H1 (cell line): ENCODE measurements around the gene MFRP. TPM values are rescaled to one million over a fixed set of nuclear protein-coding genes. Genes with fewer than 3 reads are reported as not detected.

Experiments used
- CTCF ChIA-PET: fragments of 300-600 bp; sonication (Branson Sonifier 250); formaldehyde crosslinking; loops from one replicate; lab custom pipeline; 2021; ENCODE audit not compliant: partially characterized antibody; lab: Charles Lee
- POLR2A ChIA-PET: fragments of 300-600 bp; sonication (Branson Sonifier 250); formaldehyde crosslinking; loops from one replicate; lab custom pipeline; 2021; ENCODE audit warnings: inconsistent platforms; ENCODE audit not compliant: partially characterized antibody; lab: Charles Lee
- DNase-seq, 2 experiments: peaks; one replicate each; pipeline versions ENCODE4 v3.0.0 to v3.0.0-alpha.2; 2010 to 2022; ENCODE audit warnings: low spot score in 2 of 2, low read depth in 1 of 2, mixed read lengths in 1 of 2
- FAIRE-seq: peaks from 2 replicates; lab custom pipeline; 2011; peaks lifted over from hg19 to GRCh38; lab: Jason Lieb, UNC
- H2AFZ ChIP-seq: 2 replicates; pipeline ENCODE4 v1.8.1; 2012; ENCODE audit warnings: low read length, inconsistent platforms
- H2AK5ac ChIP-seq: 2 replicates; pipeline ENCODE4 v1.6.1; 2013; ENCODE audit warnings: low read depth, low read length
- H2BK120ac ChIP-seq: replicated peaks from 2 replicates; pipeline ENCODE3; 2013; ENCODE audit warnings: low read depth, low read length, inconsistent platforms
- H2BK12ac ChIP-seq: 2 replicates; pipeline ENCODE4 v1.6.1; 2013; ENCODE audit warnings: low read depth, low read length
- H2BK15ac ChIP-seq: 2 replicates; pipeline ENCODE4 v1.6.1; 2013; ENCODE audit warnings: low read length
- H2BK20ac ChIP-seq: 2 replicates; pipeline ENCODE4 v1.6.1; 2013; ENCODE audit warnings: low read length
- H2BK5ac ChIP-seq: 2 replicates; pipeline ENCODE4 v1.6.1; 2013; ENCODE audit warnings: low read depth, low read length
- H3K14ac ChIP-seq: 2 replicates; pipeline ENCODE4 v1.6.1; 2013; ENCODE audit warnings: inconsistent platforms; ENCODE audit not compliant: insufficient read length
- H3K18ac ChIP-seq: 2 replicates; pipeline ENCODE4 v1.6.1; 2013; ENCODE audit warnings: low read length; ENCODE audit errors: extremely low read depth
- H3K23ac ChIP-seq: 2 replicates; pipeline ENCODE4 v1.6.1; 2013; ENCODE audit warnings: inconsistent platforms; ENCODE audit not compliant: insufficient read length
- H3K23me2 ChIP-seq: 2 replicates; pipeline ENCODE4 v1.6.1; 2013; ENCODE audit warnings: low read depth, low read length
- H3K27ac ChIP-seq: 2 replicates; pipeline ENCODE4 v1.6.1; 2011; ENCODE audit warnings: low read depth, low read length, inconsistent platforms
- H3K27me3 ChIP-seq, 4 experiments: replicated peaks in 1 of 4; 1 replicate in 1 of 4; 2 replicates in 3 of 4; pipeline versions ENCODE4 v1.6.1 to v1.8.1; 2011 to 2013; ENCODE audit warnings: low read length in 3 of 4, mild to moderate bottlenecking in 3 of 4, inconsistent platforms in 2 of 4, mixed read lengths in 2 of 4, moderate library complexity in 1 of 4; ENCODE audit not compliant: control insufficient read depth in 3 of 4, insufficient read depth in 3 of 4; ENCODE audit errors: extremely low read depth in 1 of 4
- H3K36me3 ChIP-seq, 4 experiments: 2 replicates each; pipeline versions ENCODE4 v1.6.1 to v1.8.1; 2011 to 2013; ENCODE audit warnings: mild to moderate bottlenecking in 4 of 4, low read length in 3 of 4, moderate library complexity in 2 of 4, control low read depth in 1 of 4, inconsistent platforms in 1 of 4; ENCODE audit not compliant: insufficient read depth in 4 of 4, control insufficient read depth in 2 of 4
- H3K4ac ChIP-seq: replicated peaks from 2 replicates; pipeline ENCODE3; 2013; ENCODE audit warnings: low read length, low read depth, mixed read lengths, inconsistent platforms; ENCODE audit not compliant: insufficient read length
- H3K4me1 ChIP-seq, 4 experiments: replicated peaks in 1 of 4; 1 replicate in 1 of 4; 2 replicates in 3 of 4; pipeline versions ENCODE4 v1.6.1 to v1.8.1; 2011 to 2013; ENCODE audit warnings: low read length in 3 of 4, inconsistent platforms in 2 of 4, mixed read lengths in 1 of 4; ENCODE audit not compliant: insufficient read depth in 4 of 4, control insufficient read depth in 3 of 4
- H3K4me2 ChIP-seq, 2 experiments: 2 replicates each; pipeline versions ENCODE4 v1.6.1 to v1.8.1; 2011 to 2013; ENCODE audit warnings: low read depth in 2 of 2, low read length in 2 of 2, control low read depth in 1 of 2, inconsistent platforms in 1 of 2, mild to moderate bottlenecking in 1 of 2; ENCODE audit not compliant: insufficient read depth in 1 of 2
- H3K4me3 ChIP-seq, 4 experiments: fragments of 200-600, 300-600 bp in 1 of 4; sonication (generic), shearing (Covaris generic), sonication (Bioruptor Twin) in 1 of 4; 2 replicates each; pipeline versions ENCODE4 v1.5.1 to v1.8.1; 2011 to 2016; ENCODE audit warnings: low read length in 4 of 4, low read depth in 3 of 4, control low read depth in 2 of 4, inconsistent platforms in 2 of 4, mild to moderate bottlenecking in 2 of 4, mixed read lengths in 1 of 4, moderate library complexity in 1 of 4; ENCODE audit not compliant: insufficient read depth in 2 of 4; ENCODE audit errors: extremely low read depth in 1 of 4
- H3K56ac ChIP-seq: replicated peaks from 2 replicates; pipeline ENCODE3; 2013; ENCODE audit warnings: low read depth, mild to moderate bottlenecking, mixed read lengths, low read length, inconsistent platforms; ENCODE audit not compliant: insufficient read length
- H3K79me1 ChIP-seq: 2 replicates; pipeline ENCODE4 v1.6.1; 2013; ENCODE audit warnings: low read depth, low read length, control low read depth
- H3K79me2 ChIP-seq, 2 experiments: 2 replicates each; pipeline versions ENCODE4 v1.6.1 to v1.8.1; 2012 to 2013; ENCODE audit warnings: low read length in 2 of 2, mild to moderate bottlenecking in 2 of 2, inconsistent platforms in 1 of 2; ENCODE audit not compliant: insufficient read depth in 2 of 2, control insufficient read depth in 1 of 2
- H3K9ac ChIP-seq, 4 experiments: replicated peaks in 1 of 4; 1 replicate in 1 of 4; 2 replicates in 3 of 4; pipeline versions ENCODE4 v1.6.1 to v1.8.1; 2011 to 2013; ENCODE audit warnings: low read depth in 3 of 4, low read length in 3 of 4, control low read depth in 2 of 4, mild to moderate bottlenecking in 2 of 4, moderate library complexity in 2 of 4, inconsistent platforms in 1 of 4; ENCODE audit errors: extremely low read depth in 1 of 4
- H3K9me3 ChIP-seq, 2 experiments: 2 replicates each; pipeline versions ENCODE4 v1.6.1 to v1.8.1; 2012 to 2013; ENCODE audit warnings: mild to moderate bottlenecking in 2 of 2, moderate library complexity in 2 of 2, control low read depth in 1 of 2, inconsistent platforms in 1 of 2, low read depth in 1 of 2, low read length in 1 of 2, mixed read lengths in 1 of 2; ENCODE audit not compliant: insufficient read depth in 2 of 2
- H4K20me1 ChIP-seq, 2 experiments: replicated peaks in 1 of 2; 2 replicates each; pipeline versions ENCODE3 to v1.8.1; 2011 to 2013; ENCODE audit warnings: inconsistent platforms in 2 of 2, low read length in 2 of 2, mild to moderate bottlenecking in 1 of 2; ENCODE audit not compliant: insufficient read depth in 2 of 2, control insufficient read depth in 1 of 2
- H4K5ac ChIP-seq: 2 replicates; pipeline ENCODE4 v1.6.1; 2013; ENCODE audit warnings: low read length, low read depth, mixed read lengths, inconsistent platforms; ENCODE audit not compliant: insufficient read length
- H4K8ac ChIP-seq: 2 replicates; pipeline ENCODE4 v1.8.0; 2013; ENCODE audit warnings: mild to moderate bottlenecking, moderate library complexity, low read length, inconsistent platforms; ENCODE audit not compliant: insufficient read depth; ENCODE audit errors: extremely low read depth
- H4K91ac ChIP-seq: replicated peaks from 2 replicates; pipeline ENCODE3; 2013; ENCODE audit warnings: low read length, mixed read lengths, inconsistent platforms; ENCODE audit not compliant: insufficient read length
- CEBPB ChIP-seq: IDR thresholded peaks from 2 replicates; pipeline ENCODE4 v1.6.1; 2012; ENCODE audit warnings: low read depth, low read length
- CREB1 ChIP-seq: IDR thresholded peaks from 2 replicates; pipeline ENCODE4 v1.6.1; 2012; ENCODE audit warnings: inconsistent platforms
- EP300 ChIP-seq, 2 experiments: IDR thresholded peaks; 1 replicate in 1 of 2; 2 replicates in 1 of 2; pipeline ENCODE4 v1.6.1; 2011 to 2012; ENCODE audit warnings: low read depth in 2 of 2, low read length in 2 of 2, mild to moderate bottlenecking in 2 of 2, borderline replicate concordance in 1 of 2, inconsistent platforms in 1 of 2, moderate library complexity in 1 of 2
- FOSL1 ChIP-seq: IDR thresholded peaks from 2 replicates; pipeline ENCODE4 v1.6.1; 2011; ENCODE audit warnings: mild to moderate bottlenecking, low read depth, low read length, moderate library complexity; ENCODE audit not compliant: insufficient read depth
- GTF2F1 ChIP-seq: IDR thresholded peaks from 2 replicates; pipeline ENCODE4 v1.6.1; 2012; ENCODE audit warnings: low read depth, low read length, improper control_type of control experiment, borderline replicate concordance
- PHF8 ChIP-seq: fragments of 200-600 bp; sonication (generic); conservative IDR thresholded peaks from 2 replicates; pipeline ENCODE4 v1.7.1; 2012; ENCODE audit warnings: low read depth, mild to moderate bottlenecking, inconsistent platforms, low read length, moderate library complexity
- POLR2A ChIP-seq, 2 experiments: IDR thresholded peaks; 1 replicate in 1 of 2; 2 replicates in 1 of 2; pipeline ENCODE4 v1.6.1; 2011; ENCODE audit warnings: low read depth in 2 of 2, low read length in 2 of 2, mild to moderate bottlenecking in 2 of 2; ENCODE audit errors: control extremely low read depth in 1 of 2
- RFX5 ChIP-seq: IDR thresholded peaks from 2 replicates; pipeline ENCODE4 v1.6.1; 2011; ENCODE audit warnings: low read depth, low read length, improper control_type of control experiment, borderline replicate concordance
- RXRA ChIP-seq: IDR thresholded peaks from 2 replicates; pipeline ENCODE4 v1.6.1; 2011; ENCODE audit warnings: low read depth, mild to moderate bottlenecking, low read length, moderate library complexity; ENCODE audit not compliant: insufficient read depth
- TAF1 ChIP-seq: IDR thresholded peaks from 2 replicates; pipeline ENCODE4 v1.6.1; 2011; ENCODE audit warnings: mild to moderate bottlenecking, low read depth, low read length
- TBP ChIP-seq: IDR thresholded peaks from 2 replicates; pipeline ENCODE4 v1.6.1; 2011; ENCODE audit warnings: low read depth, low read length, improper control_type of control experiment
- ZNF274 ChIP-seq: IDR thresholded peaks from 2 replicates; pipeline ENCODE4 v1.7.0; 2012; ENCODE audit warnings: low read length, borderline replicate concordance; ENCODE audit errors: extremely low read depth
- WGBS, 2 experiments: shearing (Covaris generic) in 1 of 2; methylation state at CpG; one replicate each; pipeline versions ENCODE4 v1.1.6 to v1.1.7; 2013 to 2015; ENCODE audit warnings: low lambda C conversion rate in 2 of 2, mixed read lengths in 2 of 2, inconsistent platforms in 1 of 2, low coverage in 1 of 2, missing lambda C conversion rate in 1 of 2; ENCODE audit not compliant: insufficient replicate concordance in 2 of 2, insufficient coverage in 1 of 2, insufficient read length in 1 of 2; ENCODE audit errors: extremely low coverage in 1 of 2, missing lambda C conversion rate in 1 of 2; 5-methylcytosine and 5-hydroxymethylcytosine counted together
- polyA plus RNA-seq, 7 experiments: library from polyadenylated mRNA; depleted of rRNA in 3 of 7; stranded (reverse) in 5 of 7; unstranded in 2 of 7; fragments of >200 nt in 5 of 7; fragments of 200-250 nt in 2 of 7; gene quantifications; 1 replicate in 5 of 7; 2 replicates in 1 of 7; 4 replicates in 1 of 7; pipeline versions ENCODE4 v1.2.1 to v1.2.3, GENCODE V29; 2011 to 2013; ENCODE audit warnings: missing spikeins in 2 of 7, mixed read lengths in 2 of 7
- total RNA-seq: library from RNA; stranded (reverse); fragmentation: NEBNext Ultra II Directional; extraction: Animal tissue kit (Norgen Biotek cat#: 25700); gene quantifications from 2 replicates; pipeline ENCODE4 v1.2.1, GENCODE V29; 2021
- TF ChIP-seq, protein P1 (sequence below), 3 experiments: IDR thresholded peaks; 1 replicate in 2 of 3; 2 replicates in 1 of 3; pipeline versions ENCODE4 v1.5.1 to v1.6.1; 2011; ENCODE audit warnings: low read length in 3 of 3, mild to moderate bottlenecking in 3 of 3, inconsistent platforms in 2 of 3, low read depth in 1 of 3, moderate library complexity in 1 of 3; ENCODE audit not compliant: insufficient read depth in 1 of 3; ENCODE audit errors: control extremely low read depth in 1 of 3

The MFRP gene
- total and polyA plus RNA-seq, 2 of the 8 experiments (the other 6 are each of a cell fraction or from before 2014, with no cell fraction given) = 0.02 TPM; not detected in 1

DNA sequence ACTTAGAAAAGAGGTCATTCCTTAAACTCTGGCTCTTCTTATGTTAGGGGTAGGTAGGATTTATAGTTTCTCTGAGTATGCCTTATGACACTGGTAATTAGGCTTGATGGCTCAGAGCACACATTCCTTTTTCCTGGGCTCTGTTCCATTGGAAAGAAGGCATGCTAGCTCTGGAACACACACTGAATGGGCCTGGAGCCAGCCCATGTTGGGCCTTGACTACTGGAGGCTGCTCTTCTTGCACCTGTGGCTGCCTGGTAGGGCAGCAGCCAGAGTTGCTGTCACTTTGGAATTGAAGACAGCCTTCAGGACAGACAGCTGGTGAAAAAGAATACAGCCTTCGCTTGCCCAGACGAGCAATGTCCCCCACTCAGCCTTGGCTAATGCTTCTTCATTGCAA, 47.8 kb downstream of the MFRP start:
- peaks cover 29 to 65% (median 55%) of the 10 kb centered on the region in 4 experiments for H3K36me3 ChIP-seq
- no peak overlapping the region for H3K4me2 ChIP-seq
- TF ChIP-seq GTF2F1 (no peak), TBP (no peak), TAF1 (no peak), FOSL1 (no peak), PHF8 (no peak), RFX5 (no peak), ZNF274 (no peak), CREB1 (no peak), POLR2A (IDR thresholded peaks at IDR 0.05; ENCODE audit: control extremely low read depth in 1 of 2, low read depth in 2 of 2, low read length in 2 of 2) (no peak), CEBPB (no peak), RXRA (no peak), EP300 (IDR thresholded peaks at IDR 0.05; ENCODE audit: borderline replicate concordance in 1 of 2, low read depth in 2 of 2, low read length in 2 of 2) (no peak)
- TF ChIP-seq, protein P1, sequence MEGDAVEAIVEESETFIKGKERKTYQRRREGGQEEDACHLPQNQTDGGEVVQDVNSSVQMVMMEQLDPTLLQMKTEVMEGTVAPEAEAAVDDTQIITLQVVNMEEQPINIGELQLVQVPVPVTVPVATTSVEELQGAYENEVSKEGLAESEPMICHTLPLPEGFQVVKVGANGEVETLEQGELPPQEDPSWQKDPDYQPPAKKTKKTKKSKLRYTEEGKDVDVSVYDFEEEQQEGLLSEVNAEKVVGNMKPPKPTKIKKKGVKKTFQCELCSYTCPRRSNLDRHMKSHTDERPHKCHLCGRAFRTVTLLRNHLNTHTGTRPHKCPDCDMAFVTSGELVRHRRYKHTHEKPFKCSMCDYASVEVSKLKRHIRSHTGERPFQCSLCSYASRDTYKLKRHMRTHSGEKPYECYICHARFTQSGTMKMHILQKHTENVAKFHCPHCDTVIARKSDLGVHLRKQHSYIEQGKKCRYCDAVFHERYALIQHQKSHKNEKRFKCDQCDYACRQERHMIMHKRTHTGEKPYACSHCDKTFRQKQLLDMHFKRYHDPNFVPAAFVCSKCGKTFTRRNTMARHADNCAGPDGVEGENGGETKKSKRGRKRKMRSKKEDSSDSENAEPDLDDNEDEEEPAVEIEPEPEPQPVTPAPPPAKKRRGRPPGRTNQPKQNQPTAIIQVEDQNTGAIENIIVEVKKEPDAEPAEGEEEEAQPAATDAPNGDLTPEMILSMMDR (IDR thresholded peaks at IDR 0.05; ENCODE audit: control extremely low read depth in 1 of 3, insufficient read depth in 1 of 3, low read depth in 1 of 3, low read length in 3 of 3) = no peak

More for the DNA sequence above, 47.8 kb downstream of the MFRP start:
- ChIA-PET CTCF (interaction anchor here (1.1 to 2.8 kb wide), 5 partner anchors 9 to 369 kb away, joined by 3 to 16 read pairs (median 12); no protein-coding TSS in a partner anchor), POLR2A (no interaction called here)
- Histone ChIP-seq H3K18ac (no peak overlapping the region), H3K23ac (no peak overlapping the region), H3K4ac (no peak overlapping the region), H3K4me3 (no peak overlapping the region), H2BK20ac (no peak overlapping the region), H4K91ac (no peak overlapping the region), H2AK5ac (no peak overlapping the region), H2AFZ (no peak overlapping the region), H4K5ac (no peak overlapping the region), H4K8ac (no peak overlapping the region), H2BK120ac (no peak overlapping the region), H2BK12ac (no peak overlapping the region), H3K9ac (no peak overlapping the region), H2BK15ac (no peak overlapping the region), H3K27ac (no peak overlapping the region), H3K56ac (no peak overlapping the region), H3K14ac (no peak overlapping the region), H3K27me3 (no peaks in the 10 kb centered on the region), H3K79me2 (no peaks in the 10 kb centered on the region), H3K4me1 (no peaks in the 10 kb centered on the region), H3K9me3 (no peaks in the 10 kb centered on the region), H2BK5ac (no peak overlapping the region), H4K20me1 (peaks cover 3 to 6% of the 10 kb centered on the region in 2 experiments), H3K79me1 (no peaks in the 10 kb centered on the region; the same call in 1 of the 2 replicates), H3K23me2 (no peaks in the 10 kb centered on the region)
- 95% methylated on average over 2 of the region's 2 CpGs; no CpG with 5 or more reads in 1 of the 2 experiments for WGBS, 2 experiments
- no peak for FAIRE-seq
- no peak for DNase-seq
